ENCODE results near the gene PREPL.
"Not testable (repeated sequence)": the region's sequence is repeated elsewhere in the genome, so short reads cannot be mapped to it uniquely, and the experiment has no call there.

Gene PREPL

GRCh38 chr2:44348400-44348799, 12.9 kb downstream of the PREPL start:
- no peak for DNase-seq (ENCODE audit: low read depth)

DNA sequence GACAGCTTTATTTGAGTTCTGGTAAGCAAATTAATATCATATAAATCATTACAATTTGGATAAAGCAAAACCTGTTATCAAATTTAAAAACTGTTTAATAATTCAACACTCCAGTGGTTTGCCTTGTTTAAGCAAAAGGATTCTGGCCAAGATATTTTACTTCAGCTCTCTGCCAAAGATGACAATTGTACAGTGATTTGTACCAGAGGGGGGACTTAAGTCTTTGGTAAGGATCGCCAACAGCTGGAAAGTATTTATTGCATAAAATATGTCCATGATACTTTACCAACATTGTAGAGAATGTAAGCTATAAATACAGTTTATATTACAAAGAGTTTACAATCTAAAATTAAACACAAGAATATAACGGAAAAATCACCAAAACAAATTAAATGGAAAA, 13.8 kb downstream of the PREPL start:
- no peak for DNase-seq (ENCODE audit: low read depth)

GRCh38 chr2:44342854-44343253, 18.4 kb downstream of the PREPL start:
- DNase-seq (ENCODE audit: low read depth): no peak

- DNase-seq (ENCODE audit: low read depth): no peak
Observed at GRCh38 chr2:44335806-44336538, 25.3 kb downstream of the PREPL start.

- DNase-seq (ENCODE audit: low read depth): no peak
Observed at GRCh38 chr2:44333994-44334393, 27.3 kb downstream of the PREPL start.

GRCh38 chr2:44330801-44331200, 30.5 kb downstream of the PREPL start:
- no peak for DNase-seq (ENCODE audit: low read depth)

DNA sequence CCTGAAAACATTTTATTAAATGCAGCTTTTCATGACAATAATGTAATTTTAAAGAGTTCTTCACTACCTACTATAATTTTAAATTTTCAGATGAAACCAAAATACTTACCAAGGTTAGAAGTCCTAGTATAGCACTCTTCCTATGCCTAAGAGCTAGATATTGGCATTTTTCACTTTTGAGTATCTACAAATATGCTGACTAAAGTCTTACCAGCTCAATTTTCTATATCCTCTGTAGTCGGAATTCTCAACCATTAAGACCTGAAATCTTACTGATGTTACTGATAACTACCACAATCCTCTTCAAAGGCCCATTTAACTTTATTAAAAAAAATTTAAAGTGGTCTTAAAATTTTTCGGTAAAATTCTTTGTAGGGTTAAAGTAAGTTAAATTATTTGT, 32.0 kb downstream of the PREPL start:
- no peak for DNase-seq (ENCODE audit: low read depth)

DNA sequence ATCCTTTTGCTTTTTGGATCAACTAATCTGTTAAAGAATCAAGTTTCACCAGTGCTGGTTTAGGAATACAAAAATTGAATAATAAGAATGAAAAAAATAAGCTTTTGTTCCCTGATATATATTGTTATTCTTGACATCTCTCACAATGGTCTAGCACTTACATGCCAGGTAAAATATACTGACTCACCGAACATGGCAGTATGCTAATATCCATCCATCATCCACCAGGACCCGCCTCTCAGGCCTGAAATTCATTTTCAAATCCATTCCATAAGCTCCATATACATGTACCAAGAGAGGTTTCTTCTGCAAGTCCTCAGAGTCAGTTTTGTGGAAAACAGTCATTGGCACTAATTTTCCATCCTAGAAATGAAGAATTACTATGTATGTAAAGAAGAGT, 32.5 kb downstream of the PREPL start:
- no peak for DNase-seq (ENCODE audit: low read depth)

- DNase-seq (ENCODE audit: low read depth): no peak
Observed at GRCh38 chr2:44326548-44327264, 34.6 kb downstream of the PREPL start.

- DNase-seq (ENCODE audit: low read depth): no peak
Observed at GRCh38 chr2:44325897-44326296, 35.4 kb downstream of the PREPL start.

DNA sequence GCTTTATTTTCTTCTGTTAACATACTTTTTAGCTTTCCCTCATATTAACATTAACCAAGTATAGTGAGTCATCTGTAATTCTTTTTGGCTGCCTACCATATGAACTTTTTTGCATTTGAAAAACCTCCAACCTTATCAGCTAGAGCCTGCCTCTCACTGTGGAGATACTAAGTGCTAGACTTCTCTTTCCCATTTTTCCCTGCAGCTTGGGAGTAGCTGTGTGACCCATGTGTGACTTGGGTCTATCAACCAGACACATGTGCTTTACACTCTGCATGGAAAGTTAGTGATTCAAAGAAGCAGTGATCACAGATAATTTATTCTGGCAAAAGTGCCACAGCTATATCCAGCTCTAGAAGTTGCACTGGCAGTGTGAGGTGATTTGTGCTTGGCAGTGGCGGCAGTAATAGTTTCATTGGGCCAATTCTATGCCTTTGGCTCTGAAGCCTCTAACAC, 36.3 kb downstream of the PREPL start:
- peak; percentile 11 for DNase-seq (ENCODE audit: low read depth)

GRCh38 chr2:44321360-44321759, 39.9 kb downstream of the PREPL start:
- DNase-seq (ENCODE audit: low read depth): no peak

DNA sequence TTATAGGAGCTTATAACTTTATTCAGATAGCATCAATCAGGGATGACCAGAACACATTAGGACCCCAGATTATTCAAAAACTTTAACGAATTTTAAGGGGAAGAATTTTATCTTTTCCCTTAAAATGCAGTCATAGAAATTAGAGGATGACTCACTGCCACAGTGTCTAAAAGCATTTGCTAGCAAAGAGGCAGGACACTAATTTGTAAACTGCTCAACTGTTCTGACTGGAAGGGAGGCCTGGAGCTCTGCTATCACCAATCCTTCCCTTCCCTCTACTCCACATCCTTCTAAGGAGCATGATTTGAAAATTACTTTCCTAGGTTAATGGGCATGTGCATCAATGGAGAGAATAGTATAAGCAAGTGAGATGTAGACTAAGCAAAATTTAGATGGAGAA, 40.5 kb downstream of the PREPL start:
- no peak for DNase-seq (ENCODE audit: low read depth)

DNA sequence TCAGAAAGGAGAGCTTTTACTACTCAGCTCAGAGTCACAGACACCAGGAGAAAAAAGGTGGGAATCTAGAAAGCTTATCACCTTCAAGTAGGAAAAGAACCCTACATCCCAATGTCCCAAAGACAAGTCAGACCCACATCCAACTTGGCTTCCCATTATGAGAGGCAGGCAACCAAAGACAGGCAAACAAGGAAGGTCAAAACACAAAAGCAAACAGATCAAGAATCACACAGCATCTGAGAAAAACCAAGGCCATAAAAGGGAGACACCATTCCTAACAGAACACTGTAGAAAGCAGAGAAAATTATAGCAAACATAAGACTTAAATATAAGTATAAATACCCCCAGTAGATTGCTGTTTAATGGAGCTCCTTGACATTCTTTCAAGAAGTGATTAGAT, 45.3 kb downstream of the PREPL start:
- no peak for DNase-seq (ENCODE audit: low read depth)

GRCh38 chr2:44314362-44314761, 46.9 kb downstream of the PREPL start:
- no peak for DNase-seq (ENCODE audit: low read depth)

DNA sequence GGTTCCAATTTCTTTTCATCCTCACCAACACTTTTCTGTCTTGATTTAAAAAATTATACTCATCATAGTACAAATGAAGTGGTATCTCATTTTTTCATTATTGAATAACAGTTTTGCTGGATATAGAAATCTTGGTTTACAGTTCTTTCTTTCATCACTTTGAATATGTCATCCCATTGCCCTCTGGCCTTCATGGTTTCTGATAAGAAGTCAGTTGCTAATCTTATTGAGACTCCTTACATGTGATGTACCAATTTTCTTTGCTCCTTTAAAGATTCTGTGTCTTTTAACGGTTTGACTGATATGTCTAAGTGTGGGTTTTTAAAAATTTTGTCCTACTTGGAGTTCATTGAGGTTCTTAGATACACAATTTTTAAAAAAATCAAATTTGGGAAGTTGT, 51.0 kb downstream of the PREPL start:
- no peak for DNase-seq (ENCODE audit: low read depth)

GRCh38 chr2:44305882-44306281, 55.4 kb downstream of the PREPL start:
- no peak for DNase-seq (ENCODE audit: low read depth)

DNA sequence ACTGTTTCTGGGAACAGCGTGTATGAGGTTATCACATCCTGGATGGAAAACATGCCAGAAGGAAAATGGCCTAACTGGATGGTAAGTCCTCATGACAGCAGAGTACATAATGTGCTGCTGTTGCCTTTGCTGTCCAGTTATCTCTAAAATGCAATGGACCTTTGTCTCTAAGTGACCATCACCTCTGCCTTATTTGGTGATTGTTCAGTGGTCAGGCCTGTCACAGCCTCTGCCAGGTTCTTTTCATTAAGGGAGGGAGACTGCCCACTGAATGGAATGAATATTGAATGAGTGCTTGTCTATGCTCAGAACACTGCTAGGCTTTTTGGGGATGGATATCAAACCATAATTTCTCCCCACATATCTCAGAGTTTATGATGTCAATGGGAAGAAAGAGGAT, 57.0 kb downstream of the PREPL start:
- no peak for DNase-seq (ENCODE audit: low read depth)

- not testable (repeated sequence) for DNase-seq (ENCODE audit: low read depth)
Observed at GRCh38 chr2:44303766-44304165, 57.5 kb downstream of the PREPL start.

GRCh38 chr2:44301111-44301510, 60.2 kb downstream of the PREPL start:
- no peak for DNase-seq (ENCODE audit: low read depth)

DNA sequence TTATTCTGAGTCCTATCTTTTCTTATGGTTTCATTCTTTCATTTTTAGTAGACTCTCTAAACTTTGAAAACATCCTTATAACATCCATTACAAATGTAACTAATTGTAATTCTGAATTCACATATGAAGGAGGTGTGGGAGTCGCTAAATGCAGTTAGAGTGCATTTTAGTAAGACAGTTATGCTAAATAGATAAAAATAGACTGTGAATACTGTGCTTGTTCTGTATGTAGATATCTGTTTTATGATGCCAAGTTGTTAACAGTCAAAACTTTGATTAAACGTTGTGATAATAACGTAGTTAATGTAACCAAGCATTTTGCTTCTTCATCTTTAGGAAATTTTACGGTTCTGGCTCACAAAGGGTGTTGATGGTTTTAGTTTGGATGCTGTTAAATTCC, 61.7 kb downstream of the PREPL start:
- DNase-seq (ENCODE audit: low read depth): no peak

DNA sequence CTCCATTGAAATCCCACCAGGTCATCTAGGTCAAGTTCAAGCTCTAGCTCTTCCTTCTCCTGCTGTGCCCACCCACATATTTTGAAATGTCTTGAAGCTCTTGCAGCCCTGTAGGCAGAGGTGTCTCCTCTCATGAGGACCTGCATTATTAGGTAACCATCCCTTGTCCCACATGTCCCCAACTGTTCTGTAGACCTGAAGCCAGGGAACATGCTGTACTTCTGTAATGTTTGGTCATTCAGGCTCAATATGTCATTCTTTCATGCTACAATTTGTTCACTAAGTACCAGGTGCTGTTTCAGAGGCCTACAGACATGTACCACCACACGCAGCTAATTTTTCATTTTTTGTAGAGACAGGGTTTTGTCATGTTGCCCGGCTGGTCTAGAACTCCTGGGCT, 63.9 kb downstream of the PREPL start:
- DNase-seq (ENCODE audit: low read depth): no peak

DNA sequence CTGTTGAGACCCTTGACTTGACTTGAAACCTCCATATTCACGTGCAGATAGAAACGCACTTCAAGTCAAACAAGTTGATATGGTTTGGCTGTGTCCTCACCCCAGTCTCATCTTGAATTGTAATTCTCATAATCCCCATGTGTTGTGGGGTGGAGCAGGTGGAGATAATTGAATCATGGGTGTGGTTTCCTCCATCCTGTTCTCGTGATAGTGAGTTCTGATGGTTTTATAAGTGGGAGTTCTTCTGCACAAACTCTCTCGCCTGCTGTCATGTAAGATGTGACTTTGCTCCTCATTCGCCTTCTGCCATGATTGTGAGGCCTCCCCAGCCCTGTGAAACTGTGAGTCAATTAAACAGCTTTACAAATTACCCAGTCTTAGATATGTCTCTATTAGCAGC, 64.6 kb downstream of the PREPL start:
- no peak for DNase-seq (ENCODE audit: low read depth)
